GM10248 (cell line): ENCODE data around the gene GALNT17.

Source experiments
- CTCF ChIA-PET: fragments of 300-600 bp; sonication (Branson Sonifier 250); formaldehyde crosslinking; extraction: SDS; loops from one replicate; lab custom pipeline; 2021; ENCODE audit warnings: antibody characterized with exemption; lab: Yijun Ruan, JAX
- POLR2A ChIA-PET: fragments of 350-650 bp; sonication (Branson Sonifier 250); formaldehyde crosslinking; extraction: SDS; loops from one replicate; lab custom pipeline; 2020; ENCODE audit warnings: antibody characterized with exemption; lab: Yijun Ruan, JAX
- DNase-seq: peaks from one replicate; pipeline ENCODE4 v3.0.0; 2012; ENCODE audit errors: extremely low spot score
- TF ChIP-seq, protein P1 (sequence below): IDR thresholded peaks from 2 replicates; pipeline ENCODE4 v1.5.1; 2012; ENCODE audit warnings: mild to moderate bottlenecking, low read depth; ENCODE audit errors: extremely low read depth, missing control alignments, control extremely low read depth

The GALNT17 gene

DNA sequence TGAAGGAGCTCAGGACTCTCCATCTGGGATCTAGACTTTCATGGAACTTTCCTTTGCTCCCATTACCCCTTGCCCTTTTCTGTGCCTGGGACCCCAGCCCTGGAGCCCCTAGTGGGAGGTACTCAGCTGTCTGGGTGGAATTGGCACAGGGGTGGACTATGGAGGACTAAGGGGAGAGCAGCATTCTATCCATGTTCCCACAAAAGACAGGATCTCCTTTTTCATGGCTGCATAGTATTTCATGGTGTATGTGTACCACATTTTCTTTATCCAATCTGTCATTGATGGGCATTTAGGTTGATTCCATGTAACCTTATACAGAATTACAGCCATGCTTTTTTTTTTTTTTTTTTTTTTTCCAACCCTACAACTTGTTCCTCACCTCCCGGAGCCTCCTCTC, 89.1 kb downstream of the GALNT17 start:
- DNase-seq, result no peak
- POLR2A ChIA-PET, result no interaction called here
- TF ChIP-seq, protein P1, sequence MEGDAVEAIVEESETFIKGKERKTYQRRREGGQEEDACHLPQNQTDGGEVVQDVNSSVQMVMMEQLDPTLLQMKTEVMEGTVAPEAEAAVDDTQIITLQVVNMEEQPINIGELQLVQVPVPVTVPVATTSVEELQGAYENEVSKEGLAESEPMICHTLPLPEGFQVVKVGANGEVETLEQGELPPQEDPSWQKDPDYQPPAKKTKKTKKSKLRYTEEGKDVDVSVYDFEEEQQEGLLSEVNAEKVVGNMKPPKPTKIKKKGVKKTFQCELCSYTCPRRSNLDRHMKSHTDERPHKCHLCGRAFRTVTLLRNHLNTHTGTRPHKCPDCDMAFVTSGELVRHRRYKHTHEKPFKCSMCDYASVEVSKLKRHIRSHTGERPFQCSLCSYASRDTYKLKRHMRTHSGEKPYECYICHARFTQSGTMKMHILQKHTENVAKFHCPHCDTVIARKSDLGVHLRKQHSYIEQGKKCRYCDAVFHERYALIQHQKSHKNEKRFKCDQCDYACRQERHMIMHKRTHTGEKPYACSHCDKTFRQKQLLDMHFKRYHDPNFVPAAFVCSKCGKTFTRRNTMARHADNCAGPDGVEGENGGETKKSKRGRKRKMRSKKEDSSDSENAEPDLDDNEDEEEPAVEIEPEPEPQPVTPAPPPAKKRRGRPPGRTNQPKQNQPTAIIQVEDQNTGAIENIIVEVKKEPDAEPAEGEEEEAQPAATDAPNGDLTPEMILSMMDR, result no peak
- CTCF ChIA-PET, result interaction anchor here (1.3 kb wide), 1 partner anchor 14 kb away, joined by 3 read pairs; no protein-coding TSS in a partner anchor

DNA sequence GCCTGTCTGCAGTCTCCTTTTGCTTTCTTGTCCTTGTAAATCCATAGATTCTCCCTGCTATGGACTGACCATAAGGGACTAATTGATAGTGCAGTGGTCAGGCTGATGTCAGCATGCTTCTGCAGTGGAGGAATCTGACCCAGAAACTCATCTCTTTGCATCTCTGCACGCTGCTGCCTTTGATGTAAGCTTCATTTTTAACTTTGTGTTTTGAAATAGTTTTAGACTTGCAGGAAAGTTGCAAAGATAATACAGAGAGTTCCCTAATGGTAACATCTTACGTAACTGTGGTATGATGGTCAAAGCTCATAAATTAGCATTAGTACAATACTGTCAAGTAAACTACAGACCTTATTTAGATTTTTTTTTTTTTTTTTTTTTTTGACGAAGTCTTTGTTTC, 89.6 kb downstream of the GALNT17 start:
- POLR2A ChIA-PET, result no interaction called here
- CTCF ChIA-PET, result interaction anchor here (1.3 kb wide), 1 partner anchor 14 kb away, joined by 3 read pairs; no protein-coding TSS in a partner anchor

DNA sequence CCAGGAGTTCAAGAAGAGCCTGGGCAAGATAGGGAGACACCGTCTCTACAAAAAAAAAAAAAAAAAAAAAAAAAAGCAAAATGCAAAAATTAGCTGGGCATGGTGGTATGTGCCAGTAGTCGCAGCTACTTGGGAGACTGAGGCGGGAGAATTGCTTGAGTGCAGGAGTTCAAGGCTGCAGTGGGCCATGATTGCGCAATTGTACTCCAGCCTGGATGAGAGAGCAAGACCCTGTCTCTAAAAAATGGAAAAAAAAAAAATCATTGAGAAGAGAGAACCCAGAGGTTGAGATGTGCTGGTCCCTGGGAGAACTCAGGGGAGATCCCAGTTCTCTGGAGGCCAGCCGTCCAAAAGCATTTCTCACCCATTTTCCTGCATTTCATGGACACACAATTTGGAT, 95.2 kb downstream of the GALNT17 start:
- DNase-seq, result no peak
- CTCF ChIA-PET, result no interaction called here
- TF ChIP-seq, protein P1, result no peak
- POLR2A ChIA-PET, result no interaction called here

More for the DNA sequence above, 89.6 kb downstream of the GALNT17 start:
- no peak for DNase-seq
- TF ChIP-seq, protein P1, result no peak

DNA sequence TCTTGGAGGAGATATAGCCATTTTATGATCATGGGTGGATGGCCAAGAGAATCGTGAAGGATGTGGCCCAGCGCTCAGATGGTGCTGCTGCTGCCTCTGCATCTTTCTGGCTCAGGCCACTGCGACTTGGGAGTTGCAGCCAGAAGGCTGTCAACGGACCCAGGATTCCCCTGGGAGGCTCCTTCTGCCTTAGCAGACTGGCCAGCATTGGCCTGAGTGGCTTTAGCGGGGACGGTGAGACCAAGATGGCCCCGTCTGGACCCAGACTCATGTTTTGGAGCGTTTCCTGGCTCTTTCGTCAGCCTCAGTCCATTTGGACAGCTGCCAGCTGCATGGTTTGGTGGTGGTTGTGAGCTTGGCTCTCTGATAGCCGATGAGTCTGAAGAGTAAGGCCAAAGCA, 97.2 kb downstream of the GALNT17 start:
- ChIA-PET POLR2A (no interaction called here), CTCF (no interaction called here)
- DNase-seq, result no peak
- TF ChIP-seq, protein P1, result no peak

DNA sequence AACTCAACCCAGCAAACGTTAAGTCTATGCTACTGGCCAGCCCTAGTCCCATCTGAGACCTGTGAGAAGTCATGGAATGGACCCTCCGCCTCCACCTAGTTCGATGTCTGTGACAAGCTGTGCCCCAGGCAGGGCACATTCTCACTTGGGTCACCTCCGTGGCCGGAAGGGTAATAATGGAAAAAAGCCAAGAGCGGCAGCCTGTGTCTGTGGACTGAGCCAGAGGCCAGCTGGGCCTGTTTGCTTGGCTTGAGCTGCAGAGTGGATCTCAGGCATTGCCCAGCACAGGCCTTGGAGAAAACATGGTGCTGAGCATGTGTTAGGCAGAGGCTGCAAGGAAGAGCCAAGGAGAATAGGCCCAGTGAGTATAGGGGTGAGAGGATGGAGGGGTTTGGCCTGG, 97.8 kb downstream of the GALNT17 start:
- TF ChIP-seq, protein P1, result no peak
- CTCF ChIA-PET, result no interaction called here
- POLR2A ChIA-PET, result no interaction called here
- DNase-seq, result no peak

DNA sequence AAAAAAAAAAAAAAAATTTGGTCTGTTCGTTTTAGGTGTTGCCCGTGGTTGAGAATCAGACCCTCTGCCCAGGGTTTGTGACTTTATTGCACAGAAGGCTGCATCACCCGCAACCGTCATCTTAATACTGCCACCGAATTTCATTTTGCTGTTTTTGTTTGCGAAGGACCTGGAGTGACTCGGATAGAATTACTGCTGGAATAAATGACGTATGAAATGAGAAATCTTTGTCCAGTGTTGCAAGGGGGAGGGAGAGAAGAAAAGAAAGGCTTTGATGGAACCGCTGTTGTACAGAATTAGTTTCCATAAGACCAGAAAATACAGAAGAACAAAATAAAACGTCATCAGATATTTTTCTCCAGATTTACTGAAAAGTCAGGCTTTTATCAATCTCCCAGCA, 103.3 kb downstream of the GALNT17 start:
- TF ChIP-seq, protein P1, result no peak
- POLR2A ChIA-PET, result no interaction called here
- CTCF ChIA-PET, result no interaction called here
- DNase-seq, result no peak
